Trophoblast cell (in vitro differentiated cells and primary cell): ENCODE results near the gene KCNQ1.

Experiments used
- DNase-seq, 2 donors: peaks; one replicate each; pipeline ENCODE4 v3.0.0-alpha.2; 2016
- H2AFZ ChIP-seq: 2 replicates; pipeline ENCODE4 v1.6.1; 2013; ENCODE audit warnings: low read length, moderate library complexity, mild to moderate bottlenecking; ENCODE audit not compliant: insufficient read depth, poor library complexity
- H2AK5ac ChIP-seq: 2 replicates; pipeline ENCODE4 v1.6.1; 2013; ENCODE audit warnings: mild to moderate bottlenecking, low read length
- H2BK120ac ChIP-seq: 2 replicates; pipeline ENCODE4 v1.6.1; 2013; ENCODE audit warnings: low read length, mild to moderate bottlenecking, moderate library complexity; ENCODE audit not compliant: insufficient read depth, poor library complexity
- H2BK12ac ChIP-seq: 2 replicates; pipeline ENCODE4 v1.6.1; 2013; ENCODE audit warnings: mild to moderate bottlenecking, low read length, moderate library complexity
- H2BK5ac ChIP-seq: 2 replicates; pipeline ENCODE4 v1.6.1; 2013; ENCODE audit warnings: low read length, low read depth, moderate library complexity, mild to moderate bottlenecking; ENCODE audit not compliant: poor library complexity
- H3K14ac ChIP-seq: 2 replicates; pipeline ENCODE4 v1.6.1; 2013; ENCODE audit warnings: mild to moderate bottlenecking, low read length
- H3K18ac ChIP-seq: 2 replicates; pipeline ENCODE4 v1.6.1; 2013; ENCODE audit warnings: mild to moderate bottlenecking, low read length
- H3K23ac ChIP-seq: 2 replicates; pipeline ENCODE4 v1.6.1; 2013; ENCODE audit warnings: low read length
- H3K27ac ChIP-seq: 2 replicates; pipeline ENCODE4 v1.5.1; 2013; ENCODE audit warnings: low read depth, mild to moderate bottlenecking, inconsistent platforms, low read length, moderate library complexity
- H3K27me3 ChIP-seq: 2 replicates; pipeline ENCODE4 v1.6.1; 2013; ENCODE audit warnings: inconsistent platforms, mild to moderate bottlenecking, low read length, moderate library complexity; ENCODE audit not compliant: insufficient read depth
- H3K36me3 ChIP-seq, 2 experiments: 1 replicate in 1 of 2; 2 replicates in 1 of 2; pipeline ENCODE4 v1.6.1; 2013; ENCODE audit warnings: low read length in 2 of 2, mild to moderate bottlenecking in 2 of 2, moderate library complexity in 1 of 2; ENCODE audit not compliant: insufficient read depth in 2 of 2, control insufficient read depth in 1 of 2
- H3K4ac ChIP-seq: 2 replicates; pipeline ENCODE4 v1.6.1; 2013; ENCODE audit warnings: low read depth, mild to moderate bottlenecking, low read length, moderate library complexity
- H3K4me1 ChIP-seq, 2 experiments: 1 replicate in 1 of 2; 2 replicates in 1 of 2; pipeline ENCODE4 v1.6.1; 2013; ENCODE audit warnings: low read length in 2 of 2, mild to moderate bottlenecking in 2 of 2, moderate library complexity in 1 of 2; ENCODE audit not compliant: insufficient read depth in 2 of 2, control insufficient read depth in 1 of 2
- H3K4me2 ChIP-seq: 2 replicates; pipeline ENCODE4 v1.6.1; 2013; ENCODE audit warnings: inconsistent platforms, mild to moderate bottlenecking, low read length, moderate library complexity
- H3K4me3 ChIP-seq: 2 replicates; pipeline ENCODE4 v1.5.1; 2013; ENCODE audit warnings: mild to moderate bottlenecking, low read depth, low read length, inconsistent platforms
- H3K79me1 ChIP-seq: one replicate; pipeline ENCODE4 v1.6.1; 2013; ENCODE audit warnings: low read length
- H3K79me2 ChIP-seq: 2 replicates; pipeline ENCODE4 v1.6.1; 2013; ENCODE audit warnings: low read length, mild to moderate bottlenecking; ENCODE audit not compliant: control insufficient read depth, insufficient read depth, poor library complexity
- H3K9ac ChIP-seq: 2 replicates; pipeline ENCODE4 v1.6.1; 2013; ENCODE audit warnings: mild to moderate bottlenecking, low read length
- H3K9me3 ChIP-seq: 2 replicates; pipeline ENCODE4 v1.6.1; 2013; ENCODE audit warnings: low read depth, mild to moderate bottlenecking, control low read depth, inconsistent platforms, low read length; ENCODE audit not compliant: insufficient read depth
- H4K12ac ChIP-seq: 2 replicates; pipeline ENCODE4 v1.6.1; 2013; ENCODE audit warnings: low read depth, mild to moderate bottlenecking, low read length, moderate library complexity
- H4K8ac ChIP-seq: 2 replicates; pipeline ENCODE4 v1.6.1; 2013; ENCODE audit warnings: low read depth, mild to moderate bottlenecking, low read length, moderate library complexity
- H4K91ac ChIP-seq: one replicate; pipeline ENCODE4 v1.6.1; 2013; ENCODE audit warnings: low read depth, mild to moderate bottlenecking, low read length, moderate library complexity
- WGBS: extraction: QIAGEN DNeasy Blood & Tissue Kit; methylation state at CpG from one replicate; pipeline ENCODE4 v1.1.7; 2013; ENCODE audit warnings: missing lambda C conversion rate; ENCODE audit not compliant: insufficient read length, insufficient coverage; ENCODE audit errors: extremely low coverage; 5-methylcytosine and 5-hydroxymethylcytosine counted together

KCNQ1 gene

GRCh38 chr11:2419638-2420501 is 24.9 kb upstream of the KCNQ1 start:
- Histone ChIP-seq H3K79me2 (no peaks in the 10 kb centered on the region), H2AK5ac (no peak overlapping the region), H3K9ac (no peak overlapping the region), H3K4ac (no peak overlapping the region), H3K79me1 (no peaks in the 10 kb centered on the region), H2BK120ac (no peak overlapping the region), H3K27ac (no peak overlapping the region), H3K36me3 (no peaks in the 10 kb centered on the region), H4K91ac (no peak overlapping the region), H2AFZ (no peak overlapping the region), H3K4me1 (no peaks in the 10 kb centered on the region), H2BK12ac (no peak overlapping the region), H3K23ac (no peak overlapping the region), H4K8ac (no peak overlapping the region), H3K9me3 (no peaks in the 10 kb centered on the region), H4K12ac (no peak overlapping the region), H3K27me3 (no peaks in the 10 kb centered on the region), H3K4me2 (no peak overlapping the region), H2BK5ac (no peak overlapping the region), H3K18ac (no peak overlapping the region), H3K14ac (no peak overlapping the region), H3K4me3 (no peak overlapping the region)
- WGBS: no CpG with 5 or more reads among the region's 36 CpGs
- peak; percentile 51 to 79 for DNase-seq

GRCh38 chr11:2420502-2421225 is 24.1 kb upstream of the KCNQ1 start:
- H3K4me1 ChIP-seq: no peaks in the 10 kb centered on the region
- no peak overlapping the region for H4K8ac ChIP-seq
- H2BK5ac ChIP-seq: no peak overlapping the region
- H2BK12ac ChIP-seq: no peak overlapping the region
- no peak overlapping the region for H3K18ac ChIP-seq
- H3K14ac ChIP-seq: no peak overlapping the region
- WGBS: no CpG with 5 or more reads among the region's 44 CpGs
- no peak overlapping the region for H2AFZ ChIP-seq
- no peaks in the 10 kb centered on the region for H3K36me3 ChIP-seq
- no peak overlapping the region for H3K23ac ChIP-seq
- no peak overlapping the region for H3K27ac ChIP-seq
- H3K79me2 ChIP-seq: no peaks in the 10 kb centered on the region
- H3K9me3 ChIP-seq: no peaks in the 10 kb centered on the region
- H3K4me3 ChIP-seq: no peak overlapping the region
- H3K27me3 ChIP-seq: no peaks in the 10 kb centered on the region
- H3K4ac ChIP-seq: no peak overlapping the region
- no peak overlapping the region for H2BK120ac ChIP-seq
- no peak overlapping the region for H3K9ac ChIP-seq
- no peak overlapping the region for H4K12ac ChIP-seq
- no peak overlapping the region for H3K4me2 ChIP-seq
- H4K91ac ChIP-seq: no peak overlapping the region
- H3K79me1 ChIP-seq: no peaks in the 10 kb centered on the region
- H2AK5ac ChIP-seq: no peak overlapping the region
- peak; percentile 56 to 78 for DNase-seq

GRCh38 chr11:2421226-2421994 is 23.4 kb upstream of the KCNQ1 start:
- H2BK12ac ChIP-seq: no peak overlapping the region
- H3K4me3 ChIP-seq: no peak overlapping the region
- WGBS: no CpG with 5 or more reads among the region's 19 CpGs
- no peak overlapping the region for H3K18ac ChIP-seq
- no peaks in the 10 kb centered on the region for H3K9me3 ChIP-seq
- H4K12ac ChIP-seq: no peak overlapping the region
- no peak overlapping the region for H3K23ac ChIP-seq
- H3K9ac ChIP-seq: no peak overlapping the region
- no peaks in the 10 kb centered on the region for H3K79me2 ChIP-seq
- no peaks in the 10 kb centered on the region for H3K27me3 ChIP-seq
- H4K8ac ChIP-seq: no peak overlapping the region
- H3K14ac ChIP-seq: no peak overlapping the region
- no peaks in the 10 kb centered on the region for H3K4me1 ChIP-seq
- no peak overlapping the region for H4K91ac ChIP-seq
- no peak overlapping the region for H2AK5ac ChIP-seq
- no peak overlapping the region for H2BK120ac ChIP-seq
- no peak overlapping the region for H3K4ac ChIP-seq
- no peak overlapping the region for H3K4me2 ChIP-seq
- no peak for DNase-seq
- H3K36me3 ChIP-seq: no peaks in the 10 kb centered on the region
- H2AFZ ChIP-seq: no peak overlapping the region
- no peaks in the 10 kb centered on the region for H3K79me1 ChIP-seq
- no peak overlapping the region for H3K27ac ChIP-seq
- H2BK5ac ChIP-seq: no peak overlapping the region

- Histone ChIP-seq H3K4me1 (no peaks in the 10 kb centered on the region), H3K14ac (no peak overlapping the region), H3K4me3 (no peak overlapping the region), H3K27ac (no peak overlapping the region), H3K18ac (no peak overlapping the region), H2BK12ac (no peak overlapping the region), H3K9ac (no peak overlapping the region), H2AK5ac (no peak overlapping the region), H3K4ac (no peak overlapping the region), H3K79me2 (no peaks in the 10 kb centered on the region), H3K4me2 (no peak overlapping the region), H3K9me3 (no peaks in the 10 kb centered on the region), H4K8ac (no peak overlapping the region), H3K36me3 (no peaks in the 10 kb centered on the region), H4K12ac (no peak overlapping the region), H3K79me1 (no peaks in the 10 kb centered on the region), H3K23ac (no peak overlapping the region), H3K27me3 (no peaks in the 10 kb centered on the region), H2BK120ac (no peak overlapping the region), H4K91ac (no peak overlapping the region), H2BK5ac (no peak overlapping the region), H2AFZ (no peak overlapping the region)
- DNase-seq: no peak
- no CpG with 5 or more reads among the region's 17 CpGs for WGBS
These were observed 22.8 kb upstream of the KCNQ1 start for GRCh38 chr11:2421996-2422395.
